B cell (primary cell): ENCODE data around the gene GOLPH3. TPM values are rescaled to one million over a fixed set of nuclear protein-coding genes. Genes with fewer than 3 reads are reported as not detected.
"Not testable (repeated sequence)": the region's sequence is repeated elsewhere in the genome, so short reads cannot be mapped to it uniquely, and the experiment has no call there.

Experiments
- ATAC-seq: fragments of 200-7000 bp; cut with Tn5 transposase; one replicate; pipeline ENCODE4 v1.10.0; 2021; ENCODE audit warnings: low read depth, mild to moderate bottlenecking, moderate number of reproducible peaks, moderate library complexity
- CTCF ChIA-PET: fragments of 350-600 bp; sonication (Branson Sonifier 250); formaldehyde crosslinking; loops from one replicate; lab custom pipeline; 2021; ENCODE audit warnings: antibody characterized with exemption, inconsistent platforms; lab: Charles Lee
- POLR2A ChIA-PET: fragments of 350-600 bp; sonication (Branson Sonifier 250); formaldehyde crosslinking; loops from one replicate; lab custom pipeline; 2021; ENCODE audit warnings: antibody characterized with exemption; lab: Charles Lee
- DNase-seq: peaks from one replicate; pipeline ENCODE4 v3.0.0; 2013
- H2AFZ ChIP-seq: 2 replicates; pipeline ENCODE4 v1.6.1; 2012; ENCODE audit warnings: mild to moderate bottlenecking, low read depth, low read length; ENCODE audit not compliant: insufficient read depth, poor library complexity, severe bottlenecking
- H3K27ac ChIP-seq, 2 donors: 1 replicate in 1 of 2; 2 replicates in 1 of 2; pipeline ENCODE4 v1.5.1; 2012 to 2013; ENCODE audit warnings: low read length in 2 of 2, mild to moderate bottlenecking in 2 of 2, moderate library complexity in 1 of 2
- H3K27me3 ChIP-seq, 4 experiments: fragments of 200-600 bp in 1 of 4; sonication (generic) in 1 of 4; replicated peaks in 1 of 4; 1 replicate in 2 of 4; 2 replicates in 2 of 4; pipeline versions ENCODE4 v1.6.1 to v1.7.0; 2013 to 2016; ENCODE audit warnings: low read length in 3 of 4, mild to moderate bottlenecking in 2 of 4, mixed read lengths in 1 of 4, moderate library complexity in 1 of 4; ENCODE audit not compliant: insufficient read depth in 4 of 4, control insufficient read depth in 3 of 4; ENCODE audit errors: control extremely low read depth in 1 of 4
- H3K36me3 ChIP-seq, 2 experiments: replicated peaks in 1 of 2; 1 replicate in 1 of 2; 2 replicates in 1 of 2; pipeline versions ENCODE4 v1.6.1 to v1.7.1; 2013; ENCODE audit warnings: low read length in 1 of 2; ENCODE audit not compliant: insufficient read depth in 2 of 2, control insufficient read depth in 1 of 2; ENCODE audit errors: control extremely low read depth in 1 of 2, extremely low read depth in 1 of 2
- H3K4me1 ChIP-seq, 2 donors: fragments of 200-600 bp in 1 of 2; sonication (generic) in 1 of 2; 1 replicate in 1 of 2; 2 replicates in 1 of 2; pipeline versions ENCODE4 v1.5.1 to v1.6.1; 2013 to 2017; ENCODE audit warnings: low read length in 2 of 2; ENCODE audit not compliant: control insufficient read depth in 2 of 2, insufficient read depth in 2 of 2
- H3K4me2 ChIP-seq: replicated peaks from 2 replicates; pipeline ENCODE3; 2012; ENCODE audit warnings: mild to moderate bottlenecking, low read depth, low read length; ENCODE audit not compliant: poor library complexity, severe bottlenecking
- H3K4me3 ChIP-seq, 5 experiments: fragments of 200-600 bp in 1 of 5; sonication (generic) in 1 of 5; 1 replicate in 3 of 5; 2 replicates in 2 of 5; pipeline versions ENCODE4 v1.5.1 to v1.7.0; 2011 to 2016; ENCODE audit warnings: low read length in 4 of 5, mild to moderate bottlenecking in 4 of 5, low read depth in 2 of 5, control low read depth in 1 of 5, moderate library complexity in 1 of 5; ENCODE audit not compliant: insufficient read depth in 1 of 5; ENCODE audit errors: control extremely low read depth in 1 of 5, extremely low read depth in 1 of 5
- H3K79me2 ChIP-seq: fragments of 200-600 bp; sonication (generic); one replicate; pipeline ENCODE4 v1.6.0; 2016; ENCODE audit warnings: low read length; ENCODE audit not compliant: control insufficient read depth, insufficient read depth
- H3K9ac ChIP-seq: fragments of 200-600 bp; sonication (generic); 2 replicates; pipeline ENCODE4 v1.6.1; 2017; ENCODE audit warnings: mild to moderate bottlenecking, low read length, moderate library complexity
- H3K9me3 ChIP-seq, 3 donors: one replicate each; pipeline versions ENCODE4 v1.6.1 to v1.7.1; 2013; ENCODE audit warnings: low read length in 2 of 3; ENCODE audit not compliant: control insufficient read depth in 2 of 3, insufficient read depth in 1 of 3; ENCODE audit errors: control extremely low read depth in 1 of 3
- H4K20me1 ChIP-seq: 2 replicates; pipeline ENCODE4 v1.6.0; 2012; ENCODE audit warnings: mild to moderate bottlenecking, low read length; ENCODE audit not compliant: insufficient read depth, control insufficient read depth, poor library complexity, severe bottlenecking
- H3K27ac Mint-ChIP-seq: one replicate; pipeline ENCODE4 v1.8.0; 2021; ENCODE audit warnings: mixed read lengths
- H3K27me3 Mint-ChIP-seq: one replicate; pipeline ENCODE4 v1.8.0; 2021; ENCODE audit warnings: mixed read lengths
- H3K4me1 Mint-ChIP-seq: one replicate; pipeline ENCODE4 v1.8.0; 2021; ENCODE audit warnings: mixed read lengths
- H3K4me3 Mint-ChIP-seq: one replicate; pipeline ENCODE4 v1.8.0; 2021; ENCODE audit warnings: mixed read lengths
- H3K9me3 Mint-ChIP-seq: one replicate; pipeline ENCODE4 v1.8.0; 2022; ENCODE audit warnings: mixed read lengths; ENCODE audit not compliant: insufficient read depth
- CTCF ChIP-seq: fragments of 200-600 bp; IDR thresholded peaks from one replicate; pipeline ENCODE4 v1.8.0; 2022; ENCODE audit warnings: antibody characterized with exemption, mild to moderate bottlenecking
- EZH2 ChIP-seq: IDR thresholded peaks from 2 replicates; pipeline ENCODE4 v1.6.1; 2012; ENCODE audit warnings: borderline replicate concordance, low read depth, mild to moderate bottlenecking, moderate library complexity, low read length; ENCODE audit not compliant: insufficient read depth, poor library complexity, severe bottlenecking
- WGBS: methylation state at CpG from one replicate; pipeline ENCODE4 v1.1.5; 2013; ENCODE audit warnings: missing lambda C conversion rate; ENCODE audit not compliant: insufficient coverage; 5-methylcytosine and 5-hydroxymethylcytosine counted together
- intact Hi-C: fragments of 100-400 bp; cut with micrococcal nuclease; formaldehyde crosslinking; loops from one replicate; pipeline ENCODE4 v1.10.0; 2022
- polyA plus RNA-seq: library from polyadenylated mRNA; depleted of rRNA; stranded (reverse); fragments of >200 nt; gene quantifications from 2 replicates; pipeline ENCODE4 v1.2.3, GENCODE V29; 2012
- total RNA-seq, 2 donors: library from RNA; stranded (reverse); fragments of 120-200 nt in 1 of 2; gene quantifications; 1 replicate in 1 of 2; 2 replicates in 1 of 2; pipeline versions ENCODE4 v1.2.3 to v1.2.4, GENCODE V29; 2013 to 2022

The GOLPH3 gene
- total and polyA plus RNA-seq, 2 donors (not counting 1 experiment from before 2014, with no cell fraction given), result 16.2 to 62.6 TPM

DNA sequence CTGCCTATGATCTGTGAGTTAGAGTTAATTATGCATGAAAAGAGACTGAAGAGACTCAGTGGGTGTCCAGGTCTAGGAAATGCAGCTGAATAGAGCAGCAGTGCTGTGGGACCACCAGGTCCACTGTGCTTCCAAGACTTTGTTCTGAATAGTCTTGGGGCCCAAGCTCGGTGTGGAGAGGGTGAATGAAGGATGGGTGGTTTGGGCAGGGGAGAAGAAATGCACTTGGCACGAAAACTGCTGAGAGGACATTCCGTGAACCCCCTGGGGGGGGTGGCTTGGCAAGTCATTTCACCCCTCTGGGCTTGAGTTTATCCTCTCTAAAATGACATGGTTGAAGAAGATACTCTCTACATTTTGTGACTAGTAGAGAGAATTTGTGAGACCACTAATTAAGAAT is 36.0 kb upstream of the GOLPH3 start:
- H3K79me2 ChIP-seq, result no peaks in the 10 kb centered on the region
- peak overlapping the region; percentile 18 for H3K4me3 Mint-ChIP-seq
- intact Hi-C loops, result loop anchor here (2.0 kb wide), 1 partner anchor 35 kb away; the partner anchor contains the start of gene GOLPH3
- no peaks in the 10 kb centered on the region for H3K27me3 Mint-ChIP-seq
- ChIA-PET POLR2A (interaction anchor here (0.6 kb wide), 1 partner anchor 15 kb away, joined by 6 read pairs; no protein-coding TSS in a partner anchor), CTCF (interaction anchor here (3.1 kb wide), 1 partner anchor 22 kb away, joined by 6 read pairs; no protein-coding TSS in a partner anchor)
- H3K4me1 ChIP-seq, result peaks cover 12 to 18% of the 10 kb centered on the region in 2 donors
- H3K4me2 ChIP-seq, result no peak overlapping the region
- DNase-seq (no peak), ATAC-seq (no peak)
- no peaks in the 10 kb centered on the region for H3K27me3 ChIP-seq
- no peaks in the 10 kb centered on the region for H4K20me1 ChIP-seq
- H3K4me1 Mint-ChIP-seq, result peaks cover 20% of the 10 kb centered on the region
- H3K27ac ChIP-seq, result peak overlapping the region in 1 of 2 donors; percentile 77
- no peaks in the 10 kb centered on the region for H3K36me3 ChIP-seq
- no peak overlapping the region for H3K4me3 ChIP-seq
- H3K9me3 Mint-ChIP-seq, result no peaks in the 10 kb centered on the region
- H3K9ac ChIP-seq, result no peak overlapping the region
- peaks cover 0 to 3% (median 0%) of the 10 kb centered on the region in 3 donors for H3K9me3 ChIP-seq
- TF ChIP-seq EZH2 (no peak), CTCF (no peak)
- H2AFZ ChIP-seq, result peak overlapping the region; percentile 76
- WGBS, result 85% methylated on average over 3 of the region's 3 CpGs
- peak overlapping the region; percentile 73 for H3K27ac Mint-ChIP-seq

DNA sequence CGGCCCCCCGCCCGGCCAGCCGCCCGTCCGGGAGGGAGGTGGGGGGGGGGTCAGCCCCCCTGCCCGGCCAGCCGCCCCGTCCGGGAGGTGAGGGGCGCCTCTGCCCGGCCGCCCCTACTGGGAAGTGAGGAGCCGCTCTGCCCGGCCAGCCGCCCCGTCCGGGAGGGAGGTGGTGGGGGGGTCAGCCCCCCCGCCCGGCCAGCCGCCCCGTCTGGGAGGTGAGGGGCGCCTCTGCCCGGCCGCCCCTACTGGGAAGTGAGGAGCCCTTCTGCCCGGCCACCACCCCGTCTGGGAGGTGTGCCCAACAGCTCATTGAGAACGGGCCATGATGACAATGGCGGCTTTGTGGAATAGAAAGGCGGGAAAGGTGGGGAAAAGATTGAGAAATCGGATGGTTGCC is 34.7 kb upstream of the GOLPH3 start:
- CTCF ChIA-PET, result interaction anchor here (3.1 kb wide), 1 partner anchor 23 kb away, joined by 6 read pairs; no protein-coding TSS in a partner anchor
- H3K4me1 Mint-ChIP-seq, result peaks cover 16% of the 10 kb centered on the region
- H3K4me3 Mint-ChIP-seq, H3K27ac Mint-ChIP-seq, H3K36me3 ChIP-seq, H3K4me3 ChIP-seq, H4K20me1 ChIP-seq, H3K4me2 ChIP-seq, H3K27ac ChIP-seq, intact Hi-C loops, POLR2A ChIA-PET, H3K27me3 ChIP-seq, DNase-seq, H3K9ac ChIP-seq, H3K27me3 Mint-ChIP-seq, H2AFZ ChIP-seq, H3K9me3 ChIP-seq, H3K79me2 ChIP-seq, H3K9me3 Mint-ChIP-seq, ATAC-seq: not testable (repeated sequence)
- WGBS, result no CpG with 5 or more reads among the region's 31 CpGs
- H3K4me1 ChIP-seq, result peaks cover 12 to 18% of the 10 kb centered on the region in 2 donors
